Activated CD4-positive, alpha-beta T cell treated with anti-CD3 and anti-CD28 coated beads, Interleukin-2, amount 50 U/mL, for 48 hours (primary cell): ENCODE measurements around the gene CLNK.
"Not testable (repeated sequence)": the region's sequence is repeated elsewhere in the genome, so short reads cannot be mapped to it uniquely, and the experiment has no call there.

Source experiments
- DNase-seq, 2 experiments: peaks; one replicate each; pipeline ENCODE4 v3.0.0-alpha.2; 2020

The CLNK gene

GRCh38 chr4:10606483-10607155 is 77.9 kb downstream of the CLNK start:
- no peak for DNase-seq

DNA sequence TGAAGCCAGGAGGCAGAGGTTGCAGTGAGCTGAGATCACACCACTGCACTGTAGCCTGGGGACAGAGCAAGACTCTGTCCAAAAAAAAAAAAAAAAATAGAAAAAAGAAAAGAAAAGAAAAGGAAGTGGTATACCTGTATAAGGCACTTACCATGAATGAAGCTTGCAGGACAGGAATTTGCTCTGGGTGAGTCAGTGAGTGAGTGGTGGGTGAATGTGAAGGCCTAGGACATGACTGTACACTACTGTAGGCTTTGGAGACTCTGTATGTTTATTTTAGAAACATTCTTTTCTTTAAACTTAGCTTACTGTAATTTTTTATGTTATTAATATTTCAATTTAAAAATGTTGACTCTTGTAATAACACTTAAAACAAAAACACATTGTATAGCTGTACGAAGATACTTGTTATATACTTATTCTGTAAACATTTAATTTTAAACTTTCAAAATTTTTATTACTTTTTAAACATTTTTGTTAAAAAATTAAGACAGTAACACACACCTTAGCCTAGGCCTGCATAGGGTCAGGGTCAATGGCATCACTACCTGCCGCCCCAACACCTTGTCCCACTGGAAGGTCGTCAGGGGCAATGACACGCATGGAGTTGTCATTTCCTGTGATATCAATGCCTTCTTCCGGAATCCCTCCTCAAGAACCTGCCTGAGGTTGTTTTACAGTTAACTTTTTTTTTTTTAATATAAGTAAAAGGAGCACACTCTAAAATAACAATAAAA is 78.7 kb downstream of the CLNK start:
- no peak for DNase-seq

DNA sequence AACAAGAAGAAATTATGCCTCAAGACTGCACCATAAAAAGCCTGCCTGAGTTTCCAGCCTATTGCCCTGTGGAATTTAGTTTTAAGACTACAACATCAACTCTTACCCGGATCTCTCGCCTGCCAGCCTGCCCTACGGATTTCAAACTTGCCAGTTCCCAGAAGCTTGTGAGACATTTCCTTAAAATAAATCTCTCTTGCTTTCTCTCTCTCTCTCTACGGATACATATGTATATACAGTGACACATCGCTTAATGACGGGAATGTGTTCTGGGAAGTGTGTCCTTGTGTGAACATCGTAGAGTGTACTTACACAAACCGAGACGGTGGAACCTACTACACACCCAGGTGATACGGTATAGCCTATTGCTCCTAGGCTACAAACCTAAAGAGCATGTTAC is 79.5 kb downstream of the CLNK start:
- DNase-seq = no peak

DNA sequence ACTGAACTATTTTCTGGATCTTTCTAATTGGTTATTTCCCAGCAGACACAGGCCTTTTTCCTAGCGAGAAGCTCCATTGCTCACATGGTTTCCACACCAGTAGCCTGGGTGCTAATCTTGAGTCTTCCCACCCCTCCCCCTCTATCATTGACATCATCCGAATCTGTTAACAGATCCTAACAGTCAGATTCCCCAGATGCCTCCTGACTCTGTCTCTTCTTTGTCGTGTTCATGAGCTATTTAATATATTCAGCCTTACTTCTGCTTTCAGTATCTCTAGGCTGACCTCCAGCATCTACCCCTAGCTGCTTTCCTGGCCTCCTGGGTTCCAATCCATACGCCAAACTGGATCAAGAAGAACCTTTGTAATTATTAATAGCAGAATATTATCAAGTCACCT is 85.0 kb downstream of the CLNK start:
- no peak for DNase-seq

GRCh38 chr4:10598829-10599228 is 85.7 kb downstream of the CLNK start:
- no peak for DNase-seq

DNA sequence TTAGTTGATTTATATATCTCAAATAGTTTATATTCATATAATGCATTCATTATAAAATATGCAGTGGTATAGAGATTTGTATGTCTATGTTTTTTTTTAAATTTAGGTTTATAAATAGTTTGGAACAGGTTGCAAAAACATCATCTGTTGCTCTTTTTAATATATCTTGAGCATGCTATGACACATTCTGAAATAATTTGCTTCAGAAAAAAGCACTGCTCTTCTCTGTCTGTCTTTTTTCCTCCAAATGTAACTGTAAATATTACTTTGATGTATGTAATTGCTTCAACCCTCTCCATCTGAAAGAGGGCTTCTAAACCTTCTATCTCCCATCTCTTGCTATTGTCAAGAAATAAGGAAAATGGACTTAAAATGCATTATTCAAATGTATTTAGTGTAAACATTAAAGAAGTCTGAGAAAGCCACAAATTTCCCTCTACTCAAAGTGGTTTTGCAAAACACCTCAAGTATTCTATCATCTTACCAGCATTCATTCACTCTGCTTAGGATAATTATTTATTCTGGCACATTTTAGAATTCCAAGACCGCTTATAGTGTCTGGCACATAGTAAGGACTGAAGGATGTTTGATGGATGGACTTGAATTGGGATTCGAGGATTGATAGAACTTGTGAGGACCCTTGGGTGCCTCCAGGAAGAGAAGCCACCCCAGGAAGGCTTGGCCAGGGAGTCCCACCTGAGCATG is 87.8 kb downstream of the CLNK start:
- DNase-seq = no peak

GRCh38 chr4:10593130-10593529 is 91.4 kb downstream of the CLNK start:
- DNase-seq = no peak

DNA sequence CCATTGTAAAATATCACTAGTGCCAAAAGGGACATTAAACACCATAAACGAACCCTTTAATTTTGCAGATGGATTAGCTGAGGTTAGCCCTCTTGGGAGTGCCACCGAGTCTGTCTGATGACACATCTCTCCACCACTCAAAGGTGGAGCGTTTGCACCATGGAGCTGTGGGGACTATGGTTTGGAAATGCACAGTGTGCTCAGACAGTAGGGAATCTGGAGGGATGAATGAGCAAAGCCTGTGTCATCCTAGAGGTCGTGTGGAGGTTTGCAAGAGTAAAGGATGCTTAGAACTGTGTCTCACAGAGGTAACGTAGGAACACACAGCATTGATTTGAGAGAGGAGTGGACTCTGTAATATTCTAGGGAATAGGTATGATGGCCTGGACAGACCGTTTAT is 93.7 kb downstream of the CLNK start:
- DNase-seq = no peak

GRCh38 chr4:10589799-10590198 is 94.8 kb downstream of the CLNK start:
- DNase-seq = no peak

DNA sequence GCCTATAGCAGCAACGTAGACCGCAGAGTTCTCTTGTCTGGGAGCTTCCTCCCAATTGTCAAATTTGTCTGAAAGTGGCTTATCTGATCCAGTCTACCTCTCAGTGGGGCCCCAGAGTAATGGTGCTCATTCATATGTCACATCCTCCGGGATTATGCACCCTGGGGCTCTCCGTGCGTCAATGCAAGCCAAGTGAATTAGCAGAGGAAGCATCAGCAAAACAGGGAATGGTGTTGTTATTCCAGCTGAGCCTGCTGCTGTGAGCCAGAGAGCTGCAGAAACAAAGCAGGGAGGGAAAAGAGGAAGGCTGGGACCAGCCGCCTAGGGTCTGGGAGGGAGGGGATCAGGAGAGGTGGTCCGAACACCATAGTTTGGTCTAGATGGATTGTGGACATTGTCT is 95.2 kb downstream of the CLNK start:
- DNase-seq = no peak

GRCh38 chr4:10587697-10588096 is 96.9 kb downstream of the CLNK start:
- DNase-seq = peak in 1 of 2 experiments; percentile 2

- no peak for DNase-seq
These were observed 97.3 kb downstream of the CLNK start for GRCh38 chr4:10587296-10587695.

DNA sequence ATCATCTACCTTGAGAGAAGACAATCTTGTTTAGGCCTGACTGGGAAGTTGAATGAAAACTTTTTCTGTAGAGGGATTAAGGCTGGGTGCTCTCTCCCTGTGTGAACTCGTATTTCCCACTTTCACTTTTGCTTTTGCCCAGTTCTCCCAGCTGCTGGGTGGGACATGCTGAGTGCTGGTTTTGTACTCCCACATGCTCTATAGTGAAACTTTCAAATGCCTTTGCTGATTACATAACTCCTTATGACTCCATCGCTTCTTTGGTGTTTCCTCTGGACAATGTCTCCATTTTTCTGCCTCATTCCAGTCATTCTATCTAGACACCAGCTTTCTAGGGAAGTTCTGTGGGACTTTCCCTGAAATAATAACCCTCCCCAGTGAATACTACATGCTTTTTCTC is 100.5 kb downstream of the CLNK start:
- no peak for DNase-seq

- DNase-seq = no peak
These were observed 101.6 kb downstream of the CLNK start for GRCh38 chr4:10582951-10583350.

DNA sequence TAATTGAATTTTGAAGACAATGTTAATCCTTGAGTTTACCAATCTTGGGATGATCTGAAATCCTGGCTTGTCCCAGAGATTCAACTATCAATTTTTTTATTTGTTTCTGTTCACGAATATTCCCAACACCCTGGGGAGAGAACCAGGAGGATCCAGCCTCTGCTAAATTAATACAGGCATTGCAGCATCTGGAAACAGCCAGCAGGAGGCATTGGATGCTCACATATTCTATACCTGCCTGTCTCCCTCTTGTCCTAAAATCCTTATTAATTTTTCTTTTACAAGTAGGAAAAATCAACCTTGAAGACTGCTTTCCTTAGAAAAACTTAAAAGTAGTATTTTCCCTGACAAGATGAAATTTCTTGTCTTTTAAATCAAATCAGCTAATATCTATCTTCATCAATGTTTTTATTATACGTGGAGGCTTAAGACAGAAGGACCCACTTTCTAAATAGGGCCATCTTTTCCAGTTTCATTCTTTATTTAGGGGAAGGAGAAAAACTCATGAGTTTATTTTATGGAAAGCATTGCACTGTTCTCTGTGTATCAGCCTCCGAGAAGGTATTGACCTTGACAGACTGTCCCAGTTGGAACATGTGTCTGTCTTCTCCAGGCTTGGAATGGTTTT is 102.4 kb downstream of the CLNK start:
- DNase-seq = peak; percentile 10 to 16

- no peak for DNase-seq
These were observed 103.5 kb downstream of the CLNK start for GRCh38 chr4:10581022-10581421.

- no peak for DNase-seq
These were observed 104.9 kb downstream of the CLNK start for GRCh38 chr4:10579648-10580047.

- no peak for DNase-seq
These were observed 106.8 kb downstream of the CLNK start for GRCh38 chr4:10577508-10578426.

- DNase-seq = no peak
These were observed 107.5 kb downstream of the CLNK start for GRCh38 chr4:10577018-10577417.

DNA sequence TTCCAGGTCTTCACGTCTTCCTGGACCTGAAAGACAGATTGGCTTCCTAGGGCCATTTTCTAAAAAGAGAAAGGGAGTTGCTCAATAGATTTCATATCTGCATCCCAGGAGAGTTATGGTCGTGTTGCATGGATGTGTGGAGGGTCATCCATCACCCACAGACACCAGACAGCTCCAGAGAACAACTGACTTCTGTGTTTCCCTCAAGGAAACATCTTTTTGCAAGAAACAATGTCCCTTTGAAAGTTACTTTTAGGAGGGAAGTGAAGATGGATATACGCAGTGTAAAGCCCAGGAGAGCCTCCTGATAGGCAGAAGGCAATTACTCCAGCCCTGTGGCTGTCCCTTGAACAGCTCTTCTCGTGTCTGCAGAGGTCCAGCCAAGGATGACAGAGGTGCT is 108.3 kb downstream of the CLNK start:
- DNase-seq = no peak

DNA sequence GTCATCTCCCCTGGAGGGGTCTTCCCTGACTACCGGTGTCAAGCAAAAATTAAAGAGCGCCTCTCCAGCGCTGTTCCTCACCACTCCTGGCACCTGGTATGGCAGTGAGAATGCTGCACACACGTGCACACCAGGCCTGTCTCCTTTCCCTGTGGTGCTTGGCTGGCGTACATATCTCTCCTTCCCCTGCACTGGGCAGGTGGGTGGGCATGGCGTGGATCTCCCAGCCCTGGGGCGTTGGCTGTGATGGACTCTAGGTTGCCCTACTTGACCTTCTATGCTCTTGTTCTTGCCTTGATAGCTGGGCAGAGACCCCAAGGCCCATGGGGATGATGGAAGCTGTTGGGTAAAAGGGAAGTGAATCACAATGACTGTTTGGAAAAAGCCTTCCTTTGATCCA is 109.2 kb downstream of the CLNK start:
- no peak for DNase-seq

DNA sequence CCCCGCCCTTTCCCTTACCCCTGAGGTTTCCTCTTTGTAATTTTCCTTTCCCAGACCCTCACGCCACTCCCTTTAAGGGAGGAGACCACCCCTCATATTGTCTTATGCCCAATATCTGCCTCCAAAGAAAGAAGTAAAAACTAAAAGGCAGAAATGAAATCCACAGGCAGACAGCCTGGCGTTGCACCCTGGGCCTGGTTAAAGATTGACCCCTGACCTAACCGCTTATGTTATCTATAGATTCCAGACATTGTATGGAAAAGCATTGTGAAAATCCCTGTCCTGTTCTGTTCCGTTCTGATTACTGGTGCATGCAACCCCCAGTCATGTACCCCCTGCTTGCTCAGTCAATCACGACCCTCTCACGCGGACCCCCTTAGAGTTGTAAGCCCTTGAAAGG is 110.0 kb downstream of the CLNK start:
- not testable (repeated sequence) for DNase-seq

GRCh38 chr4:10571909-10572308 is 112.7 kb downstream of the CLNK start:
- DNase-seq = no peak
